ENCODE results near the gene MKLN1. TPM values are rescaled to one million over a fixed set of nuclear protein-coding genes. Genes with fewer than 3 reads are reported as not detected.

Gene MKLN1
- total RNA-seq, 1 donor from 2014 or later = 15.2 TPM

DNA sequence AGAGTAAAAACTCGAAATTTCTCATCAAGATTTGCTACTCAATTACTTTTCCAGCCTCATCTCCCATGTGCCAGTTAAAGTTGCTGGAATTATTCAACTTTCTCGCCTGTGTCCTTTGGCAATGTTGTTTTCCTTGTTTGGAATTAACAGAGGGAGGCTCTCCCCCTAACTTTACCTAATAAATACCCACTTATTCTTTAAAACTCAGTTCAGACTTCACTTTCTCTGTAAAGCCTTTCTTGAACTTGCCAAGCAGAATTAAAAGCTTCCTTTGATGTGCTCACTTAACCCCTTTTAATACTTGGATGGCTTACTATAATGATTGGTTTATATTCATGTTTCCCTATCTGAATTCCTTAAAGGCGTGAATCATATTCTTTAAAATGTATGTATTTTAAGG is 104.1 kb downstream of the MKLN1 start:
- no peak overlapping the region for H3K4me3 ChIP-seq (ENCODE audit: low read depth, low read length)
- TF ChIP-seq, protein P1, sequence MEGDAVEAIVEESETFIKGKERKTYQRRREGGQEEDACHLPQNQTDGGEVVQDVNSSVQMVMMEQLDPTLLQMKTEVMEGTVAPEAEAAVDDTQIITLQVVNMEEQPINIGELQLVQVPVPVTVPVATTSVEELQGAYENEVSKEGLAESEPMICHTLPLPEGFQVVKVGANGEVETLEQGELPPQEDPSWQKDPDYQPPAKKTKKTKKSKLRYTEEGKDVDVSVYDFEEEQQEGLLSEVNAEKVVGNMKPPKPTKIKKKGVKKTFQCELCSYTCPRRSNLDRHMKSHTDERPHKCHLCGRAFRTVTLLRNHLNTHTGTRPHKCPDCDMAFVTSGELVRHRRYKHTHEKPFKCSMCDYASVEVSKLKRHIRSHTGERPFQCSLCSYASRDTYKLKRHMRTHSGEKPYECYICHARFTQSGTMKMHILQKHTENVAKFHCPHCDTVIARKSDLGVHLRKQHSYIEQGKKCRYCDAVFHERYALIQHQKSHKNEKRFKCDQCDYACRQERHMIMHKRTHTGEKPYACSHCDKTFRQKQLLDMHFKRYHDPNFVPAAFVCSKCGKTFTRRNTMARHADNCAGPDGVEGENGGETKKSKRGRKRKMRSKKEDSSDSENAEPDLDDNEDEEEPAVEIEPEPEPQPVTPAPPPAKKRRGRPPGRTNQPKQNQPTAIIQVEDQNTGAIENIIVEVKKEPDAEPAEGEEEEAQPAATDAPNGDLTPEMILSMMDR (conservative IDR thresholded peaks at IDR 0.05; ENCODE audit: low read depth, low read length) = no peak
- no peak for DNase-seq (ENCODE audit: low read depth)

DNA sequence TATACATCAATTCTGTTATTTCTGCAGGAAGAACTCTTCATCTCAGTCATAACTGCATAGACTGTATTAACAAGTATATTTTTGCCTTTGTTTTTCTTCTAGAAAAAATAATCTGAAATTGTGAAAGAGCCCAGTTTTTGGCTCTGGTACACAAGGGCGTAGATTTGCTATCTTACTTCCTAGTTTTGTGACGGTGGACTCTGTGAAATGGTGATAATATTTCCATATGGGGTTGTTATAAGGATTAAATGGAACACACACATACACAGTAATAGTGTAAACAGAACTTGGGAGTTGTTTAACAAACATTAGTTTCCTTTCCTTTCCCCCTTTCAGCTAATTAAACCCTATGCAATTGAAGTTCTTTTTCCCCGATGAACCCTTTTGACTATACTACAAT is 108.7 kb downstream of the MKLN1 start:
- H3K4me3 ChIP-seq (ENCODE audit: low read depth, low read length) = no peak overlapping the region
- no peak for DNase-seq (ENCODE audit: low read depth)
- TF ChIP-seq, protein P1 (conservative IDR thresholded peaks at IDR 0.05; ENCODE audit: low read depth, low read length) = no peak

DNA sequence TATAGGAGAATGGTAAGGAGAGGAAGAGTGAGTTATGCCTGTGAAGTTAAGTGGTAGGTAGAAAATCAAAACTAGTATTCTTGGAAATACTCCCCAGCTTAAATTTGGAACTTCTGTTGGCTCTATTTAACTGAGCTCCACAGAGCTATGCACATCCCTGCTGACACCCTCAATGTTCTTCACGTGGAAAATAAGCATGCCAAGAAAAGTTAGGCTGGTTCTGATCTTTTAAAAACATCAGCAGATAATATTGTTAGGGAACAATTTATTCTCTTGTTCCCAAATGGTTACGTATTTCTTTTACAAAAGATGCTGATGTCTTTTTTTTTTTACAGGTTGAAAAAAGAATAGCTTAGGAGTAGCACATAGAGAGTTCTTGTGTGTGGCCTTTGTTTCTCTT is 111.3 kb downstream of the MKLN1 start:
- no peak overlapping the region for H3K4me3 ChIP-seq (ENCODE audit: low read depth, low read length)
- TF ChIP-seq, protein P1 (conservative IDR thresholded peaks at IDR 0.05; ENCODE audit: low read depth, low read length) = no peak
- no peak for DNase-seq (ENCODE audit: low read depth)

DNA sequence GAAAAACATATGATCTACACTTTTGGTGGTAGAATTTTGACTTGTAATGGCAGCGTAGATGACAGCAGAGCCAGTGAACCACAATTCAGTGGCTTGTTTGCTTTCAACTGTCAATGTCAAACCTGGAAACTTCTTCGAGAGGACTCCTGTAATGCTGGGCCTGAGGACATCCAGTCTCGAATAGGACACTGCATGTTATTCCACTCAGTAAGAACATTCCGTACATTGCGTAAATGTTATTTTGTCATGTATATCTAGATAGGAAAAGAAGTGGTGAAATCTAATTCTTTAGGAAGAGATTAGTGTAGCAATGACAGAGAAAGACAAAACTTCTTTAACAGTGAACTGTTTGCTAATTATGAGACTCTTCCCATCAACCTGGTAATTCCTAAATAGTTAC is 115.8 kb downstream of the MKLN1 start:
- no peak overlapping the region for H3K4me3 ChIP-seq (ENCODE audit: low read depth, low read length)
- TF ChIP-seq, protein P1 (conservative IDR thresholded peaks at IDR 0.05; ENCODE audit: low read depth, low read length) = no peak
- no peak for DNase-seq (ENCODE audit: low read depth)

DNA sequence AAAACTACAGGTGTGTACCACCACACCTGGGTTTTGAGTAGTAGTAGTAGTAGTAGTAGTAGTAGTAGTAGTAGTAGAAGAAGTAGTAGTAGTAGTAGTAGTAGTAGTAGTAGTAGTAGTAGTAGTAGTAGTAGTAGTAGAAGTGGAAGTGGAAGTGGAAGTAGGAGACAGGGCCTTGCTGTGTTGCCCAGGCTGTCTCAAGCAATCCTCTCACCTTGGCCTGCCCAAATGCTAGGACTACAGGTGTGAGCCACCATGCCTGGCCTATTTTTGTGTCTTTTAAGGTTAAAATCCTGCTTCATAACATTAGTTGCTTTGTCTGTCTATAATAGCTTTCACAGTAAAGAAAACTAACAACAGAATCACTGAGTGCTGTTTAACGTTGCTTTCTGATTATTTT is 117.0 kb downstream of the MKLN1 start:
- TF ChIP-seq, protein P1 (conservative IDR thresholded peaks at IDR 0.05; ENCODE audit: low read depth, low read length) = no peak
- DNase-seq (ENCODE audit: low read depth) = no peak
- H3K4me3 ChIP-seq (ENCODE audit: low read depth, low read length) = no peak overlapping the region

DNA sequence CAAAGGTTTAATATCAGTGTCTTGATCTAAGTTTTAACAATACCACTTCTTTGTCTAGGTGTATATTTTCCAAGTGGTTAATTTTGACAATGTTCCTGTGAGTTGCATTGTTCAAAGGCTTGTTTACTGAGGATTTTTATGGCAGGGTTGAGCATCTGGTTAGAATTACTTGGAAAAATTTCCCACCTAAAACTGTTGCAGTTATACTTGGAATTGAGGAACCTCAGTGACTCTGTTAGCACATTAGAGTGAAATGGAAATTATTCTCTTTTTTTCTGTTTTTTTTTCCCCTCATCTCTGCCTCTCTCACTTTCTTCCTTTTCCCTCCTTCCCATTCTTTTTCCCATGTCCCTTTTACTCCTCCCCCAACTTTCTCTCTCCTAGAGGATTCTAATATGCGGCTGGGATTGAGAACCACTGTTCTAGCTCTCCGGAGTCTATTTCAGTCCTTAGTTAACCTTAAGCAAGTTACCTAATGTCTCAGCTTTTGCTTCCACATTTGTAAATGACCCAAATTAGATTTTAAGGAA is 121.8 kb downstream of the MKLN1 start:
- TF ChIP-seq, protein P1 (conservative IDR thresholded peaks at IDR 0.05; ENCODE audit: low read depth, low read length) = no peak
- DNase-seq (ENCODE audit: low read depth) = no peak
- no peak overlapping the region for H3K4me3 ChIP-seq (ENCODE audit: low read depth, low read length)

DNA sequence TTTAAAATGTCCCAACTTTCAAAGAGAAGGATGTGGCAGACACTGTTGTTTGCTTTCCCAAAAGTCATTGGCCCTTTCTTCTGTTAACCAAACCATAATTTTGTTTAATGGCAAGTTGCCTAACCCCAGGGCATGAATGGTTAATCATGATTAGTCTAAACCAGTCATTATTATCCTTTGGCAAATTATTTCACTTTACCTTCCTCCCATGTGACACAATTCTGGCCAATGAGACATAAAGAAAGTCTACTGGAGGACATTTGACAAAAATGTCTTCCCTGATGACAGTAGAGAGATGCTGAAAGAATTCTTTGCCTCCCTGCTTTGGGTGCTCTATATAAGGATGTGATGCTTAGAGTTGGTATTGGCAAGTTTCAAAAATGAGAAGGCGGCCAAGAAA is 126.8 kb downstream of the MKLN1 start:
- no peak for DNase-seq (ENCODE audit: low read depth)
- H3K4me3 ChIP-seq (ENCODE audit: low read depth, low read length) = no peak overlapping the region
- TF ChIP-seq, protein P1 (conservative IDR thresholded peaks at IDR 0.05; ENCODE audit: low read depth, low read length) = no peak
